ENCODE measurements around the gene GALNT2. TPM values are rescaled to one million over a fixed set of nuclear protein-coding genes. Genes with fewer than 3 reads are reported as not detected.

Gene GALNT2
- total RNA-seq, 1 donor from 2014 or later: 58.0 TPM

DNA sequence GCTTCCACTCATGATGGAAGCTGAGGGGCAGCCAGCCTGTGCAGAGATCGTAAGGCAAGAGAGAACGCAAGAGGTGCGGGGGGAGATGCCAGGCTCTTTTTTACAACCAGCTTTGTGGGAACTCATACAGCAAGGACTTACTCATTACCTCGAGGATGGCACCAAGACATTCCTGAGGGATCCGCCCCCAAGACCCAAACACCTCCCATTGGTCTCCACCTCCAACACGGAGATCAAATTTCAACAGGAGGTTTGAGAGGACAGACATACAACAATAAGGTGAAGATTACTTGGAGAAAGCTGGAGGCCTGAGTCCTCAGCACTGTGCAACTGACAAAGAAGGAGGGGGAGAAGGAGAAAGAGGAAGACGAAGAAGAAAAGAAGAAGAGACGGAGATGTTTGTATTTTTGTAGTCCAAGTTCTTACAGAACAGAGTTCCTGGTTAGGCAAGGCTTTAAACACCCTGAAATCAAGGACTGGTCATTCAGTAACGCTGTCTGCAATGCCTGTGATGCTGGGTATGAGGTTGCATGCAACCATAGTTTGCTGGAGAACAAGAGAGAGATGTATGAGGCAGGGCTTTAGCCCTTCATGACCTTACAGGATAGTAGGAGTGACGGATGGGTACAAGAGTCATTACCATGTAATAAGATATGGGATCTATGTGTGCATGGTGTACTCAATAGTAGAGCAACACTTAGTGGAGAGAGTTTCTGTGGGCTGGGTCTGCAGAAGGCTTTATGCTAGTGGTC, 19.7 kb upstream of the GALNT2 start:
- TF ChIP-seq, protein P1, sequence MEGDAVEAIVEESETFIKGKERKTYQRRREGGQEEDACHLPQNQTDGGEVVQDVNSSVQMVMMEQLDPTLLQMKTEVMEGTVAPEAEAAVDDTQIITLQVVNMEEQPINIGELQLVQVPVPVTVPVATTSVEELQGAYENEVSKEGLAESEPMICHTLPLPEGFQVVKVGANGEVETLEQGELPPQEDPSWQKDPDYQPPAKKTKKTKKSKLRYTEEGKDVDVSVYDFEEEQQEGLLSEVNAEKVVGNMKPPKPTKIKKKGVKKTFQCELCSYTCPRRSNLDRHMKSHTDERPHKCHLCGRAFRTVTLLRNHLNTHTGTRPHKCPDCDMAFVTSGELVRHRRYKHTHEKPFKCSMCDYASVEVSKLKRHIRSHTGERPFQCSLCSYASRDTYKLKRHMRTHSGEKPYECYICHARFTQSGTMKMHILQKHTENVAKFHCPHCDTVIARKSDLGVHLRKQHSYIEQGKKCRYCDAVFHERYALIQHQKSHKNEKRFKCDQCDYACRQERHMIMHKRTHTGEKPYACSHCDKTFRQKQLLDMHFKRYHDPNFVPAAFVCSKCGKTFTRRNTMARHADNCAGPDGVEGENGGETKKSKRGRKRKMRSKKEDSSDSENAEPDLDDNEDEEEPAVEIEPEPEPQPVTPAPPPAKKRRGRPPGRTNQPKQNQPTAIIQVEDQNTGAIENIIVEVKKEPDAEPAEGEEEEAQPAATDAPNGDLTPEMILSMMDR (conservative IDR thresholded peaks at IDR 0.05): no peak
- no peak overlapping the region for H3K27ac Mint-ChIP-seq (ENCODE audit: unreplicated experiment)

DNA sequence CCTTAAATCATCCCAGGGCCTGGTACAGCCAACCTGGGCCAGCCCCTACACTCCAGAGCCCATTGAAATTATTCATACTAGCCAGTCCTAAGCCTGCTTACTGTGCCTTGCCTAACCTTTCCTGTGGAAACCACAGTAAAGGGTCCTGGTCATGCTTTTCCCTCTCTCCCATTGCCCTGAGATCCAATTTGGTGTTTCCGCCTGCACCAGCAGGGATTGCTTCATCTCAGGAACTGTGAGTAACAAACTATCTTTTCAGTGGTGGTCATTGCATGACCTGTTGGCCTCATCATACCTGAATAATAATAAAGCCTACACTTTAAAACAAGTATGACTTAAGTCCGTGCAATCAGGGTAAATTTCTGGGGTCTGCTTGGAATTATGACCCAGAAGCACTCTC, 18.7 kb upstream of the GALNT2 start:
- Mint-ChIP-seq H3K4me3 (no peak overlapping the region), H3K27me3 (ENCODE audit: low read depth) (no peaks in the 10 kb centered on the region), H3K36me3 (ENCODE audit: low read depth) (no peaks in the 10 kb centered on the region), H3K4me1 (peaks cover 12% of the 10 kb centered on the region), H3K27ac (ENCODE audit: unreplicated experiment) (no peak overlapping the region), H3K9me3 (no peaks in the 10 kb centered on the region)
- DNase-seq (ENCODE audit: low read depth, low spot score): no peak
- TF ChIP-seq, protein P1 (conservative IDR thresholded peaks at IDR 0.05): no peak

More for the DNA sequence above, 19.7 kb upstream of the GALNT2 start:
- DNase-seq (ENCODE audit: low read depth, low spot score): no peak
- Mint-ChIP-seq H3K4me3 (no peak overlapping the region), H3K36me3 (ENCODE audit: low read depth) (no peaks in the 10 kb centered on the region), H3K4me1 (peaks cover 7% of the 10 kb centered on the region), H3K9me3 (no peaks in the 10 kb centered on the region), H3K27me3 (ENCODE audit: low read depth) (no peaks in the 10 kb centered on the region)

DNA sequence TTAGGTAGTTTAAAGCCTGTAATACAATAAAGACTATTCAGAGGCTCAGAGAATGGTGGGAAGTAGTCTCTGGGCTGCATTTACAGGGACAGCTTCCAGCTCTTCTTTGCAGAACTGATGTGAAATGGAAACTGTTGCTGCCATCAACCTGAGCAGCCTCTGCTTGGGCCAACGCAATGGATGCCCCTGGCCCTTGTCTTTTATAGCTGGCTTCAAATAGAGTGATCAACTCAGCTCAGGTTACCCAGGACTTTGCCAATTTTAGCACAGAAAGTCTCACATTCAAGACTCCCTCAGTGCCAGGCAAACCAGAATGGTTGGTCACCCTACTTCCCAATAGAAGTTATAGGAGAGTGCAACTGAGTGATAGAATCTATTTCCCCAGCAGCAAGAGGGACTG, 18.1 kb upstream of the GALNT2 start:
- no peak overlapping the region for H3K4me3 Mint-ChIP-seq
- TF ChIP-seq, protein P1 (conservative IDR thresholded peaks at IDR 0.05): no peak
- no peak overlapping the region for H3K27ac Mint-ChIP-seq (ENCODE audit: unreplicated experiment)
- H3K4me1 Mint-ChIP-seq: peaks cover 12% of the 10 kb centered on the region
- no peaks in the 10 kb centered on the region for H3K27me3 Mint-ChIP-seq (ENCODE audit: low read depth)
- H3K36me3 Mint-ChIP-seq (ENCODE audit: low read depth): no peaks in the 10 kb centered on the region
- H3K9me3 Mint-ChIP-seq: no peaks in the 10 kb centered on the region
- no peak for DNase-seq (ENCODE audit: low read depth, low spot score)

DNA sequence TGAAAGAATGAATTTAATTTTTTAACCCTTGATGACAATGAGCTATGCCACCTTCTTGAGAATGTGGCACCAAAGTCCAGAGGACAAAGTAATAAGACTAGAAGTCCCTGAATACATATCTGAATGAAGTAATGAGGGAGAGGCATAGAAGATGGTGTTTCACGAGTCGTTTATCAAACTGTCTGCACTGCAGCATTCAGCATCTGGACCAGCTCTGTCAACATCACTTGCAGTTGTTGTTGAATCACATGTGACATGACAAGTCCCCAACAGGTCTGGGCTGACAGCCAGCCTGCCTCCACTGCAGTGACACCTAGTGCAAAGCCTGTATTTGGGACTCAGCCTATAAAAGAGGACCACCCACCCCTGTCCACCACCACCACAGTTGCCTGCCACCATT, 17.3 kb upstream of the GALNT2 start:
- H3K27ac Mint-ChIP-seq (ENCODE audit: unreplicated experiment): no peak overlapping the region
- no peak overlapping the region for H3K4me3 Mint-ChIP-seq
- no peaks in the 10 kb centered on the region for H3K9me3 Mint-ChIP-seq
- H3K36me3 Mint-ChIP-seq (ENCODE audit: low read depth): no peaks in the 10 kb centered on the region
- DNase-seq (ENCODE audit: low read depth, low spot score): no peak
- H3K27me3 Mint-ChIP-seq (ENCODE audit: low read depth): no peaks in the 10 kb centered on the region
- peaks cover 12% of the 10 kb centered on the region for H3K4me1 Mint-ChIP-seq
- TF ChIP-seq, protein P1 (conservative IDR thresholded peaks at IDR 0.05): no peak

DNA sequence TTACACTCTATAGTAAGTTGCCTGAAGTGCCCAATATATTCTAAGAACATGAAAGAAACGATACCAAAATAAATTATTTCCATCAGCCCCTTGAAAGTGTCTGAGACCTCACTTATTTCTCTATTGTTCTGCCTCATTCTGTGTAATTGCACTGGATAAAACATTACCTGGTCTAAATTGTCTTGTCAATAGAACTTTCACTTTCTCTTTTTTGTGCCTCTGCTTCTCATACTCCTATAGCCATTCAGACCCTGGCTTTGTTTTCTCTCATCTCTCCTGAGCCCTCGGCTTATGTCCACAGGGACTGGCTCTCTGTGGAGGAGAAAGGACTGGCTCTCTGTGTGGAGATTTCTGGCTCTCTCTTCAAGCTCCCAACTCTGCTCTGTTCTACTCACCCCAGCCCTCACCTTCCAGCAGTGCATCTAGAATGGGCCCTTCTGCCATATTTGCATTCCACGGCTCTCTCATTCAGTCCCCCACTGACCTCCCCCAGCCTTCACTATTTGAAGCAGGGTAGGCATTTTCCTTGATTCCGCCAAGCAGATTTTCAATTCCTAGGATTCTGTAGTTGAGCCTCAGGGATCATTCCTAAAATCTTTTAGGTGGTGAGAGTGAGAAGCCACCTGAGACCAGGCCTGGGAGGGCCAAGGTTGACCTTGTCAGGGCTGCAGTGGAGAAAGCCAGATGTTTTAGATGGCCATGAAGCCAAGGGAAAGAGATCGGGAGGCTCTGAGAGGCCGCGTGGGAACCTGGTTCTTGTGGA, 15.9 kb upstream of the GALNT2 start:
- Mint-ChIP-seq H3K27ac (ENCODE audit: unreplicated experiment) (no peak overlapping the region), H3K27me3 (ENCODE audit: low read depth) (no peaks in the 10 kb centered on the region), H3K4me1 (peaks cover 12% of the 10 kb centered on the region), H3K36me3 (ENCODE audit: low read depth) (no peaks in the 10 kb centered on the region), H3K9me3 (no peaks in the 10 kb centered on the region), H3K4me3 (no peak overlapping the region)
- TF ChIP-seq, protein P1 (conservative IDR thresholded peaks at IDR 0.05): no peak
- no peak for DNase-seq (ENCODE audit: low read depth, low spot score)

Measured in neural crest cell (in vitro differentiated cells).